ENCODE data around the gene SFMBT2. TPM values are rescaled to one million over a fixed set of nuclear protein-coding genes. Genes with fewer than 3 reads are reported as not detected.

SFMBT2 gene
- total RNA-seq, 4 donors from 2014 or later, result 0.60 to 8.6 (median 2.5) TPM

- Histone ChIP-seq H3K36me3 (no peaks in the 10 kb centered on the region), H3K9me3 (no peaks in the 10 kb centered on the region), H3K4me3 (no peak overlapping the region), H3K27me3 (no peaks in the 10 kb centered on the region), H3K4me1 (no peaks in the 10 kb centered on the region), H3K27ac (peak overlapping the region in 1 of 4 donors; percentile 5)
- intact Hi-C loops (cut with DNase I; ENCODE audit: low total_unique reads), result no loop called here
- in situ Hi-C loops (cut with MboI; ENCODE audit: low pct_ligation_motif_present in 1 of 4, low pct_unique_long_range_greater_than_20kb in 1 of 4, low sequenced_read_pairs in 3 of 4), result no loop called here
- DNase-seq, result no peak
- TF ChIP-seq POLR2AphosphoS5 (IDR thresholded peaks at IDR 0.05) (no peak), POLR2A (IDR thresholded peaks at IDR 0.05) (no peak), EP300 (IDR thresholded peaks at IDR 0.05; ENCODE audit: low read depth) (no peak), CTCF (IDR thresholded peaks at IDR 0.05) (no peak)
- 82 to 83% methylated on average over 7 to 14 of the region's 14 CpGs for WGBS, 2 donors (ENCODE audit: low coverage in 1 of 2)
Observed at GRCh38 chr10:7457478-7458316, 46.9 kb upstream of the SFMBT2 start.

GRCh38 chr10:7449063-7449695 lies 38.3 kb upstream of the SFMBT2 start:
- H3K36me3 ChIP-seq, result no peaks in the 10 kb centered on the region
- in situ Hi-C loops (cut with MboI; ENCODE audit: low pct_ligation_motif_present in 1 of 4, low pct_unique_long_range_greater_than_20kb in 1 of 4, low sequenced_read_pairs in 3 of 4) (no loop called here), intact Hi-C loops (cut with DNase I; ENCODE audit: low total_unique reads) (no loop called here)
- no peaks in the 10 kb centered on the region for H3K27me3 ChIP-seq
- no peak overlapping the region for H3K27ac ChIP-seq
- DNase-seq, result no peak
- H3K4me3 ChIP-seq, result no peak overlapping the region
- H3K9me3 ChIP-seq, result peaks cover 0 to 6% of the 10 kb centered on the region in 2 donors
- no peaks in the 10 kb centered on the region for H3K4me1 ChIP-seq
- TF ChIP-seq POLR2AphosphoS5 (IDR thresholded peaks at IDR 0.05), result no peak
- TF ChIP-seq EP300 (IDR thresholded peaks at IDR 0.05; ENCODE audit: low read depth), result no peak
- TF ChIP-seq POLR2A (IDR thresholded peaks at IDR 0.05), result no peak
- TF ChIP-seq CTCF (IDR thresholded peaks at IDR 0.05), result no peak
- 64 to 78% methylated on average over 4 of the region's 4 CpGs for WGBS, 2 donors (ENCODE audit: low coverage in 1 of 2)

- peaks cover 0 to 6% of the 10 kb centered on the region in 2 donors for H3K9me3 ChIP-seq
- H3K4me1 ChIP-seq, result no peaks in the 10 kb centered on the region
- WGBS, 2 donors (ENCODE audit: low coverage in 1 of 2), result 75 to 89% methylated on average over 7 of the region's 7 CpGs
- TF ChIP-seq CTCF (IDR thresholded peaks at IDR 0.05), result no peak
- no peak for TF ChIP-seq POLR2A (IDR thresholded peaks at IDR 0.05)
- TF ChIP-seq POLR2AphosphoS5 (IDR thresholded peaks at IDR 0.05), result no peak
- TF ChIP-seq EP300 (IDR thresholded peaks at IDR 0.05; ENCODE audit: low read depth), result no peak
- in situ Hi-C loops (cut with MboI; ENCODE audit: low pct_ligation_motif_present in 1 of 4, low pct_unique_long_range_greater_than_20kb in 1 of 4, low sequenced_read_pairs in 3 of 4), result no loop called here
- no peak overlapping the region for H3K4me3 ChIP-seq
- intact Hi-C loops (cut with DNase I; ENCODE audit: low total_unique reads), result no loop called here
- peak overlapping the region in 1 of 4 donors; percentile 40 for H3K27ac ChIP-seq
- DNase-seq, result no peak
- no peaks in the 10 kb centered on the region for H3K36me3 ChIP-seq
- H3K27me3 ChIP-seq, result peaks cover 7% of the 10 kb centered on the region
Observed at GRCh38 chr10:7445474-7446185, 34.8 kb upstream of the SFMBT2 start.

GRCh38 chr10:7444551-7445121 lies 33.8 kb upstream of the SFMBT2 start:
- in situ Hi-C loops (cut with MboI; ENCODE audit: low pct_ligation_motif_present in 1 of 4, low pct_unique_long_range_greater_than_20kb in 1 of 4, low sequenced_read_pairs in 3 of 4), result no loop called here
- 40 to 60% methylated on average over 2 to 19 of the region's 19 CpGs for WGBS, 2 donors (ENCODE audit: low coverage in 1 of 2)
- peak overlapping the region in 3 of 4 donors; percentile 15 to 40 (median 17) for H3K27ac ChIP-seq

More at GRCh38 chr10:7444551-7445121, 33.8 kb upstream of the SFMBT2 start:
- TF ChIP-seq POLR2AphosphoS5 (IDR thresholded peaks at IDR 0.05), result no peak
- TF ChIP-seq EP300 (IDR thresholded peaks at IDR 0.05; ENCODE audit: low read depth), result no peak
- TF ChIP-seq POLR2A (IDR thresholded peaks at IDR 0.05), result no peak
- no peak for TF ChIP-seq CTCF (IDR thresholded peaks at IDR 0.05)
- intact Hi-C loops (cut with DNase I; ENCODE audit: low total_unique reads), result no loop called here
- Histone ChIP-seq H3K27me3 (peaks cover 12% of the 10 kb centered on the region), H3K4me3 (no peak overlapping the region), H3K4me1 (no peaks in the 10 kb centered on the region), H3K36me3 (no peaks in the 10 kb centered on the region), H3K9me3 (peaks cover 0 to 3% of the 10 kb centered on the region in 2 donors)
- peak; percentile 17 for DNase-seq
